ENCODE data around the gene OTX2.

The OTX2 gene

DNA sequence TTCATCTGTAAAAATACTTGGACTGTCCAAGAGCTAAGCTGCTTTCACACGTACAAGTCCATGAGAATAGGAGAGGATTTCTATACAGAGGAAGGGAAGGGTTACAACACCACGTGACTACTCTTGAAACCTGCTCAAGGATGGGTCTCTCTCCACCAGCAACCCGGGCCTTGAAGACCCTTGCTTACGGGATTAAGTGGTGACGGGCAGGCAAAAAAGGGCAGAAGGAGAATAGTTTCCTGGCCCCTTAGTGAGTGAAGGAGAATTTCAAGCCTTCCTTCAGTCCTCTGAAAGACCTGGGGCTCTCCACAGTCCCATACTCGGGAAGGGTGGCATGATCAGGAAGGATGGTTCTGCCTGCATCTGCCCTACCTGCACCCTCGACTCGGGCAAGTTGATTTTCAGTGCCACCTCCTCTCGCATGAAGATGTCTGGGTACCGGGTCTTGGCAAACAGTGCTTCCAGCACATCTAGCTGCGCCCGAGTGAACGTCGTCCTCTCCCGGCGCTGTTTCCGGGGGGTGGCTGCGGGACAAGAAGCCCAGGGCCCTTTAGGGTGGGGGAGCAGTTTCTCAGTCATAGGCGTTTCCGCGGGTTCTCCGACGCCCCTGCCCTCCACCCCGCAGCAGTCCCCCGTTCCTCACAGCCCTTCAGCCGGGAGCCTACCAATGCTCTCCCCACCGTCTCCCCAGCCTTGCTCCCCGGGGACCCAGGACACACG lies 6.3 kb downstream of the OTX2 start:
- H3K9ac ChIP-seq (ENCODE audit: low read depth, low read length) = peak overlapping the region; percentile 84
- H3K27ac ChIP-seq (ENCODE audit: low read depth, low read length) = peak overlapping the region; percentile 0
- peak overlapping the region; percentile 93 for H3K4me3 ChIP-seq (ENCODE audit: low read depth, low read length)
- peaks cover 42% of the 10 kb centered on the region for H3K36me3 ChIP-seq (ENCODE audit: control insufficient read depth, insufficient read depth, low read length)
- peaks cover 69% of the 10 kb centered on the region for H3K4me1 ChIP-seq (ENCODE audit: control insufficient read depth, insufficient read depth, low read length)
- H3K9me3 ChIP-seq (ENCODE audit: control insufficient read depth, insufficient read depth, low read length) = no peaks in the 10 kb centered on the region
- H3K27me3 ChIP-seq (ENCODE audit: control insufficient read depth, insufficient read depth, low read length) = peaks cover 78% of the 10 kb centered on the region

DNA sequence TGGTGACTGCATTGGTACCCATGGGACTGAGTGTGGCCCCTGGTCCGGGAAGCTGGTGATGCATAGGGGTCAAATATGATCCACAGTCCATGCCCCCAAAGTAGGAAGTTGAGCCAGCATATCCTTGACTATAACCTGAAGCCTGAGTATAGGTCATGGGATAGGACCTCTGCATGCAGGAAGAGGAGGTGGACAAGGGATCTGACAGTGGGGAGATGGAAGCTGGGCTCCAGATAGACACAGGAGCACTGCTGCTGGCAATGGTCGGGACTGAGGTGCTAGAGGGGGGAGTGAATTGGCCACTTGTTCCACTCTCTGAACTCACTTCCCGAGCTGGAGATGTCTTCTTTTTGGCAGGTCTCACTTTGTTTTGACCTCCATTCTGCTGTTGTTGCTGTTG lies 8.4 kb downstream of the OTX2 start:
- H3K36me3 ChIP-seq (ENCODE audit: control insufficient read depth, insufficient read depth, low read length) = peaks cover 42% of the 10 kb centered on the region
- peak overlapping the region; percentile 27; the same call in 1 of the 2 replicates for H3K4me3 ChIP-seq (ENCODE audit: low read depth, low read length)
- H3K4me1 ChIP-seq (ENCODE audit: control insufficient read depth, insufficient read depth, low read length) = peaks cover 73% of the 10 kb centered on the region
- H3K9ac ChIP-seq (ENCODE audit: low read depth, low read length) = no peak overlapping the region
- no peaks in the 10 kb centered on the region for H3K9me3 ChIP-seq (ENCODE audit: control insufficient read depth, insufficient read depth, low read length)
- H3K27me3 ChIP-seq (ENCODE audit: control insufficient read depth, insufficient read depth, low read length) = peaks cover 77% of the 10 kb centered on the region
- H3K27ac ChIP-seq (ENCODE audit: low read depth, low read length) = no peak overlapping the region

DNA sequence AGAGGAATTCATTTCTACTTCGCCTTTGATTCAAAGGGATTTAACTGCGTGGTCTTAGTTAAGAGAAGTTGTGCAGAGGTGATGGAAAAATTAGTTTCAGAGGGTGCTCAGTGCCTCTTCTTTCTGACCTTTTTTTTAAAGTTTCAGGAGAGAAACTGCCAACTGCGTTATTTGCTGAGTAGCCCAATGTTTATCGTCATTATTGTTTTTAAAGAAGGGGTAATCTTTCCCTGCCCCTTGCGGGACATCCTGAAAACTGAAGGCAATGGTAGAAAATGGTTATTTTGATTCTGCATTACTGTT lies 11.0 kb downstream of the OTX2 start:
- H3K9ac ChIP-seq (ENCODE audit: low read depth, low read length) = no peak overlapping the region
- peak overlapping the region; percentile 63 for H3K4me3 ChIP-seq (ENCODE audit: low read depth, low read length)
- peaks cover 90% of the 10 kb centered on the region for H3K27me3 ChIP-seq (ENCODE audit: control insufficient read depth, insufficient read depth, low read length)
- peaks cover 42% of the 10 kb centered on the region for H3K36me3 ChIP-seq (ENCODE audit: control insufficient read depth, insufficient read depth, low read length)
- peaks cover 88% of the 10 kb centered on the region for H3K4me1 ChIP-seq (ENCODE audit: control insufficient read depth, insufficient read depth, low read length)
- peak overlapping the region; percentile 66 for H3K27ac ChIP-seq (ENCODE audit: low read depth, low read length)
- H3K9me3 ChIP-seq (ENCODE audit: control insufficient read depth, insufficient read depth, low read length) = no peaks in the 10 kb centered on the region

DNA sequence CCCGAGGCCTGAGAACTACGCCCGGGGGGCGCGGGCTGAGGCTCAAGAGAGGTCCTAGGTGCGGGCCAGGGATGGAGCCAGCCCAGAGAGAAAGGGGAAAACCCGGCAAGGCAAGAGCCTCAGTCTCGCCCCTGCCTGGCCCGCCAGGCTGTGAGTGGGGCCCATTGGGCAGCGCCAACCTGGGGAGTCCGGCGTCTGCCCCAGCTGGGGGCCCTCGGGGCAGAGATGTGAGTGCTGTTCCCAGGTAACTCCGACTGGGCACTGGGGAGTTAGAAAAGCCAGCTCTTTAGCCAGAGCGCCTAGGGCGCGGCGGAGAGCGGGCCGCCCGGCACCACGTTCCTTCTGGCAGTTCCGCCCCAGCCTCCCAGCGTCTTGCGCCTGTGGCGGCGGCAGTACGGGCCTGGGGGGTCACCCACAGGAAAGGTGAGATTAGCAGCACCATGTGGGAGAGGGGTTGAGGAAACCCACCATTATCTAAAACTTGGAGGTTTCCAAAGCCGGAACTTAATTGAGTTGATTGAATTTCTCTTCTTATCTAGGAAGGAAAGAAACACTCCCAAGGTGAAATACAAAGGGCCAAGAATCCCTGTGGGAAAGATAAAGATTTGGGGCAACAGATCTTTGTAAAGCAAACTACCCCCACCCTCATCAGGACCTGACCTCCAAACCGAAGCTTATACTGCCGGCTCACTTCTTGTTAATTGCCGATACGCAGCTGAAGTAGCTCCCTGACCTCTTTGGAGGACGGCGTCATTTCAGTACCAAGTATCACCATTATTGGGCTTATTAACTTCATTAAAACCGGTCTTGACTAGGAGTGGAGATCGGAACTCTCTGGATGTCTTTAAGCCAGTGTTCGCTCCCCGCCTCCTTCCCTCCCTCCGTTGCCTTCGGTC lies 11.6 kb downstream of the OTX2 start:
- H3K36me3 ChIP-seq (ENCODE audit: control insufficient read depth, insufficient read depth, low read length) = peaks cover 37% of the 10 kb centered on the region
- peaks cover 90% of the 10 kb centered on the region for H3K4me1 ChIP-seq (ENCODE audit: control insufficient read depth, insufficient read depth, low read length)
- H3K9ac ChIP-seq (ENCODE audit: low read depth, low read length) = peak overlapping the region; percentile 18; the same call in 1 of the 2 replicates
- H3K9me3 ChIP-seq (ENCODE audit: control insufficient read depth, insufficient read depth, low read length) = no peaks in the 10 kb centered on the region
- H3K27me3 ChIP-seq (ENCODE audit: control insufficient read depth, insufficient read depth, low read length) = peaks cover 91% of the 10 kb centered on the region
- H3K27ac ChIP-seq (ENCODE audit: low read depth, low read length) = peak overlapping the region; percentile 66
- peak overlapping the region; percentile 63 for H3K4me3 ChIP-seq (ENCODE audit: low read depth, low read length)

DNA sequence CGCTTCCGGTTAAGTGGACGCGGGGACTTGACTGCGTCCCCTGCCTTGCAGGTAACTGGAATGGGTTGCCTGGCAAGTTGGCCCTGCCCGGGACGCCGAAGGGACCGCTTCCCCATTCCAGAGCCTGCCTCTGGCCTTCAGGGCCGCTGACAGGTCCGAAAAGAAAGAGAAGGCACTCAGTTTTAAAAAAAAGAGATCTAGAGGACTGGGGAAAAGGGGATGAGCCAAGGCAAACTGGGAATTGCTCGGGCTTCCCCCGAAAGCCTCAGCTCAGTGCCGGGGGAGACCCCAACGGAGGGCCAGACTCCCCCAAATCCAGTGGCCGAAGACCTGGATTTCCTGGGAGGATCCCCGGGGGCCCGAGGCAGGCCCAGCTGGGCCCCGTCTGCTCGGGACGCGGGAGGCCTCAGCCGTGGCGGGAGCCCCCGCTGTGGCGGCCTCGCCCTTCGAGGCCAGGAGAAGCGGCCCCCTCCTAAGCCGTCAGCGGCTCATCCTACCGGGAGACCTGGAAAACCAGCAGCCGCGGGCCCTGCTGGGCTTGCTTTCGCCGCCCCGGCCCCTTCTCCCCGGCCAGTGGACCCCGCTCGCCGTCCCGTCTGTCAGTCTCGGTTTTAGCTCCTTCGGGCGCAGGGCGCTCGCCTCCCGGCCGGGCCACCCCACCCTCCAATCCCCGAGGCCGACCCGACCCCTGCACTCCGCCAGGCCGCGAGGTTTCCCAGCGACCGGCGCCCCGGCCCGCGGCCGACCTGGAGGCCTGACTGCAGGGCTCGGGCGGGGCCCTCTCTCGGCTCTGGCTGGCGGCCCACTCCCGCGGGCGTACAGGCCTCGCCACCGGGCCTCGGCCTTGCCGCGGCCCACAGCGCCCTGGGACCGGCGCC lies 12.5 kb downstream of the OTX2 start:
- Histone ChIP-seq H3K27ac (ENCODE audit: low read depth, low read length) (peak overlapping the region; percentile 66), H3K27me3 (ENCODE audit: control insufficient read depth, insufficient read depth, low read length) (peaks cover 91% of the 10 kb centered on the region), H3K4me3 (ENCODE audit: low read depth, low read length) (peak overlapping the region; percentile 63), H3K9ac (ENCODE audit: low read depth, low read length) (no peak overlapping the region; the same call in 1 of the 2 replicates), H3K4me1 (ENCODE audit: control insufficient read depth, insufficient read depth, low read length) (peaks cover 82% of the 10 kb centered on the region), H3K36me3 (ENCODE audit: control insufficient read depth, insufficient read depth, low read length) (peaks cover 28% of the 10 kb centered on the region), H3K9me3 (ENCODE audit: control insufficient read depth, insufficient read depth, low read length) (no peaks in the 10 kb centered on the region)

DNA sequence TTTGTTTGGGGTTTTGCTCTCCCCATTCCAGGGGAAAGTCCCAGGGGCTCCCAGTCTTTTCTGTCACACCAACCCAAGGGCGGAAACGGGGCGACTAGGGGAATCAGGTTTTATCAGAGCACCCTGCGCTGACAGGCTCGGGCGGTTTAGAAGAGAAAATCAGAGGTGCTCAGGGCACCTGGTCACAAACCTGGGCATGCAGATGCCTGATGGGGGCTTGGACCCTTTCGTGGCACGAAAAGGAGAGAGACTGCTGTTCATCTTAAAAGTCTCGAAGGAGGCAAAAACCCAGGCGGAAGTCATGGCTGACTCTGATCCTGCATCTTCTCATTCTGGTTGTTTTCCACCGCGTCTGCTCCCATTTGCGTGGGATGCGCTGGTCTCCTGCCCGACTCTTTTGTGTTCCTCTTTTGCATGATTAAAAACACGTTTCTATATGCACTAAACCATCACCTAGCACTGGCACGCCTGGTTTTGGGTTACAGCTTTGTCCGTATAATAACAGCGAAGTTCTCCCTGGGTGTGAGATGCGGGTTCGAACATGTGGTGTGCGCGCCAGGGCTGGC lies 13.2 kb downstream of the OTX2 start:
- Histone ChIP-seq H3K27ac (ENCODE audit: low read depth, low read length) (peak overlapping the region; percentile 66), H3K4me1 (ENCODE audit: control insufficient read depth, insufficient read depth, low read length) (peaks cover 75% of the 10 kb centered on the region), H3K27me3 (ENCODE audit: control insufficient read depth, insufficient read depth, low read length) (peaks cover 86% of the 10 kb centered on the region), H3K9ac (ENCODE audit: low read depth, low read length) (no peak overlapping the region), H3K36me3 (ENCODE audit: control insufficient read depth, insufficient read depth, low read length) (peaks cover 21% of the 10 kb centered on the region), H3K4me3 (ENCODE audit: low read depth, low read length) (peak overlapping the region; percentile 63), H3K9me3 (ENCODE audit: control insufficient read depth, insufficient read depth, low read length) (no peaks in the 10 kb centered on the region)

DNA sequence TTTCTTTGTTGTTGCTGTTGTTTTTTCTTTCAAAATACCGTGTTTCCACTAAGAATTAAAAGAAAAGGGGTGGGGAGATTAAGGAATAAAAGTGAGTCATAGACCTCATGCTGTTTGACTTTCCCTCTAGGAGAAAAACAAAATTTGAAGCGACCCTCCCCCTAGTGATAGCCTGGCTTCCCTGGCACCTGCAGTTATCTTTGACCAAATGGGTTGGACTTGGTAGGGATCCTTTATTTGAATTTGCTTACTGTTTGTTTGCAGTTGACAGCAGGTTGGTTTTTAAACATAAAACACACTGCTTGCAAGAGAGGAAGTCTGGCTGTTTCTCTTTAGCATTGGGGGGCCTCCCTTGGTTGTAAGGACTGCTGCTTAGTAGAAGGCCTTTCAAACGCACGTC lies 14.0 kb downstream of the OTX2 start:
- peaks cover 13% of the 10 kb centered on the region for H3K36me3 ChIP-seq (ENCODE audit: control insufficient read depth, insufficient read depth, low read length)
- H3K4me3 ChIP-seq (ENCODE audit: low read depth, low read length) = peak overlapping the region; percentile 63; the same call in 1 of the 2 replicates
- peaks cover 67% of the 10 kb centered on the region for H3K4me1 ChIP-seq (ENCODE audit: control insufficient read depth, insufficient read depth, low read length)
- peak overlapping the region; percentile 66 for H3K27ac ChIP-seq (ENCODE audit: low read depth, low read length)
- no peak overlapping the region for H3K9ac ChIP-seq (ENCODE audit: low read depth, low read length)
- no peaks in the 10 kb centered on the region for H3K9me3 ChIP-seq (ENCODE audit: control insufficient read depth, insufficient read depth, low read length)
- H3K27me3 ChIP-seq (ENCODE audit: control insufficient read depth, insufficient read depth, low read length) = peaks cover 82% of the 10 kb centered on the region

DNA sequence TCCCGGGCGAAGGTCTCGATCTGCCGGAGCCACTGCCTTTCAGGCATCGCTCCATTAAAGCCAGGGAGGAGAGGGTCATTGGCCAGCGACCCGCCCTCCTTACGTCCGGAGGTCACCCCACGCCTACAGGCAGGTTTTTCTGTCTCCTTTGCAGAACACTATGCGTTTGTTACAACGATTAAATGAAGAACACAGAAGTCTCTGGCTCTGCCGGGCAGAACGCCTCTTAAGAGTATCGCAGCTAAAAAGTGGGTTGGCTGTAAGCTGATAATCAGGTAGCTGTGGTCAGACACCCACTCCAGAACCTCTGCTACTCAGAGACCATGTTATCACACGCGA lies 15.0 kb downstream of the OTX2 start:
- Histone ChIP-seq H3K9me3 (ENCODE audit: control insufficient read depth, insufficient read depth, low read length) (no peaks in the 10 kb centered on the region), H3K36me3 (ENCODE audit: control insufficient read depth, insufficient read depth, low read length) (peaks cover 3% of the 10 kb centered on the region), H3K4me1 (ENCODE audit: control insufficient read depth, insufficient read depth, low read length) (peaks cover 57% of the 10 kb centered on the region), H3K27me3 (ENCODE audit: control insufficient read depth, insufficient read depth, low read length) (peaks cover 74% of the 10 kb centered on the region), H3K9ac (ENCODE audit: low read depth, low read length) (0 out of 2 replicates have a peak overlapping the region, but pooled peaks have one; percentile 23), H3K4me3 (ENCODE audit: low read depth, low read length) (peak overlapping the region; percentile 56), H3K27ac (ENCODE audit: low read depth, low read length) (peak overlapping the region; percentile 66)

DNA sequence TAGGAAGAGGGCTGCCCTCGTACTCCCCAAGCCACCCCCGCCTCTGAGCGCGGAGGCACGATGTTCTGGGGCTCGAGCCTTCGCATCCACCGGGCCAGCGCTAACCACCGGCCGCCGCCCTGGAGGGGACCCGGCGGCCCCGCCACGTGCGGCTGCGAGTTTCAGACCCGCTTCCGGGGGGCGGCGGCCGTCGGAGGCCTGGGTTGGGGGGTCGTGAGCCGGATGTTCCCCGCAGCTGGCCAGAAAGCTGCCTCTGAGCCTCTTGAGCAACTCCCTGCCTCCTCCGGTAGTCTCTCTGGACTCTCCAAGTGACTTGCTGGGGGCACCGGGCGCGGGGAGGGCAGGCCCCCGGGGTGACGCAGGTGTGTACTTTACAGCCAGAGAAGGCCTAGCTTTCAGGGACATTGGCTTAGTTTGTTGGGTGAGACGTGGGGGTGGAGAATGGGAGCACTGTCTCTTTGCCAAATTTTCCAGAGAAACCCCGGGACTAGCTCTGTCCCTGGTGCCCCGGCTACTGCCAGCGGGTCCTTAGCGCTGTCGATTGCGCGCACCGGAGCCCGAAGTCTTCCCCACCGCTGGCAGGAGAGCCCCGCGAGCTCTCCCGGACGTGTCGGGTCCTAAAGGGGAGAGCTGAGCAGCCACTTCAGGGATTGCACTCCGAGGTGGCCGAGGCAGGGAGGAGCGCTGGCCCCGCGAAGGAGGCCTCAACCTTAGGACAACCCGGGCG lies 15.6 kb downstream of the OTX2 start:
- H3K4me1 ChIP-seq (ENCODE audit: control insufficient read depth, insufficient read depth, low read length) = peaks cover 51% of the 10 kb centered on the region

DNA sequence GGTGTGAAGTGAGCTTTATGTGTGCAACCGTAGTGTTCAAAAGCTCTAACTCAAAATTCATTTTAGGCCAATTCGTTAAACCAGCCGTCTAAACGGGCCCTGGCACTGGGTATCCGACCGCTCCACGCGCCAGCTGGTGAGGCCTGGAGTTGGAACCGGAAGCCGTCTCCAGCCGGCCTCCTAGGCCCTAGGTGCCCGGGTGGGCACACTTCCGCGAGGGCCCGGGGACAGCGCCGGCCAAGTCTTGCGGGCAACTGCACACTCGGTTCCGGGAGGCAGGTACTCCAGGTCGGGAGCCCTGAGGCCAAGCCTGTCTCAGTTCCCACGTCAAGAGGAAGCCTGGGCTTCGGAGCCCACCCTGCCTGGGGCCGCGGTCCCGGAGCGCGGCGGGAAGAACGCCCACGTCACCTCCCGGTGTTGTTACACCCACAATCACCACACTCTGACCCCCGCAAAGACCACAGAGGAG lies 16.2 kb downstream of the OTX2 start:
- Histone ChIP-seq H3K27ac (ENCODE audit: low read depth, low read length) (no peak overlapping the region), H3K27me3 (ENCODE audit: control insufficient read depth, insufficient read depth, low read length) (peaks cover 62% of the 10 kb centered on the region), H3K9ac (ENCODE audit: low read depth, low read length) (peak overlapping the region; percentile 32; the same call in 1 of the 2 replicates), H3K4me3 (ENCODE audit: low read depth, low read length) (peak overlapping the region; percentile 56), H3K9me3 (ENCODE audit: control insufficient read depth, insufficient read depth, low read length) (no peaks in the 10 kb centered on the region), H3K4me1 (ENCODE audit: control insufficient read depth, insufficient read depth, low read length) (peaks cover 45% of the 10 kb centered on the region), H3K36me3 (ENCODE audit: control insufficient read depth, insufficient read depth, low read length) (no peaks in the 10 kb centered on the region)

More for the DNA sequence above, 15.6 kb downstream of the OTX2 start:
- H3K36me3 ChIP-seq (ENCODE audit: control insufficient read depth, insufficient read depth, low read length) = no peaks in the 10 kb centered on the region
- peaks cover 68% of the 10 kb centered on the region for H3K27me3 ChIP-seq (ENCODE audit: control insufficient read depth, insufficient read depth, low read length)
- H3K27ac ChIP-seq (ENCODE audit: low read depth, low read length) = no peak overlapping the region
- no peaks in the 10 kb centered on the region for H3K9me3 ChIP-seq (ENCODE audit: control insufficient read depth, insufficient read depth, low read length)
- peak overlapping the region; percentile 56 for H3K4me3 ChIP-seq (ENCODE audit: low read depth, low read length)
- peak overlapping the region; percentile 32; the same call in 1 of the 2 replicates for H3K9ac ChIP-seq (ENCODE audit: low read depth, low read length)

All from HUES48 (cell line).